Trophoblast cell (in vitro differentiated cells and primary cell): ENCODE data around the gene PAFAH2.

Experiments
- DNase-seq, 2 donors: peaks; one replicate each; pipeline ENCODE4 v3.0.0-alpha.2; 2016
- H2AFZ ChIP-seq: 2 replicates; pipeline ENCODE4 v1.6.1; 2013; ENCODE audit warnings: low read length, moderate library complexity, mild to moderate bottlenecking; ENCODE audit not compliant: insufficient read depth, poor library complexity
- H2AK5ac ChIP-seq: 2 replicates; pipeline ENCODE4 v1.6.1; 2013; ENCODE audit warnings: mild to moderate bottlenecking, low read length
- H2BK120ac ChIP-seq: 2 replicates; pipeline ENCODE4 v1.6.1; 2013; ENCODE audit warnings: low read length, mild to moderate bottlenecking, moderate library complexity; ENCODE audit not compliant: insufficient read depth, poor library complexity
- H2BK12ac ChIP-seq: 2 replicates; pipeline ENCODE4 v1.6.1; 2013; ENCODE audit warnings: mild to moderate bottlenecking, low read length, moderate library complexity
- H2BK5ac ChIP-seq: 2 replicates; pipeline ENCODE4 v1.6.1; 2013; ENCODE audit warnings: low read length, low read depth, moderate library complexity, mild to moderate bottlenecking; ENCODE audit not compliant: poor library complexity
- H3K14ac ChIP-seq: 2 replicates; pipeline ENCODE4 v1.6.1; 2013; ENCODE audit warnings: mild to moderate bottlenecking, low read length
- H3K18ac ChIP-seq: 2 replicates; pipeline ENCODE4 v1.6.1; 2013; ENCODE audit warnings: mild to moderate bottlenecking, low read length
- H3K23ac ChIP-seq: 2 replicates; pipeline ENCODE4 v1.6.1; 2013; ENCODE audit warnings: low read length
- H3K27ac ChIP-seq: 2 replicates; pipeline ENCODE4 v1.5.1; 2013; ENCODE audit warnings: low read depth, mild to moderate bottlenecking, inconsistent platforms, low read length, moderate library complexity
- H3K27me3 ChIP-seq: 2 replicates; pipeline ENCODE4 v1.6.1; 2013; ENCODE audit warnings: inconsistent platforms, mild to moderate bottlenecking, low read length, moderate library complexity; ENCODE audit not compliant: insufficient read depth
- H3K36me3 ChIP-seq, 2 experiments: 1 replicate in 1 of 2; 2 replicates in 1 of 2; pipeline ENCODE4 v1.6.1; 2013; ENCODE audit warnings: low read length in 2 of 2, mild to moderate bottlenecking in 2 of 2, moderate library complexity in 1 of 2; ENCODE audit not compliant: insufficient read depth in 2 of 2, control insufficient read depth in 1 of 2
- H3K4ac ChIP-seq: 2 replicates; pipeline ENCODE4 v1.6.1; 2013; ENCODE audit warnings: low read depth, mild to moderate bottlenecking, low read length, moderate library complexity
- H3K4me1 ChIP-seq, 2 experiments: 1 replicate in 1 of 2; 2 replicates in 1 of 2; pipeline ENCODE4 v1.6.1; 2013; ENCODE audit warnings: low read length in 2 of 2, mild to moderate bottlenecking in 2 of 2, moderate library complexity in 1 of 2; ENCODE audit not compliant: insufficient read depth in 2 of 2, control insufficient read depth in 1 of 2
- H3K4me2 ChIP-seq: 2 replicates; pipeline ENCODE4 v1.6.1; 2013; ENCODE audit warnings: inconsistent platforms, mild to moderate bottlenecking, low read length, moderate library complexity
- H3K4me3 ChIP-seq: 2 replicates; pipeline ENCODE4 v1.5.1; 2013; ENCODE audit warnings: mild to moderate bottlenecking, low read depth, low read length, inconsistent platforms
- H3K79me1 ChIP-seq: one replicate; pipeline ENCODE4 v1.6.1; 2013; ENCODE audit warnings: low read length
- H3K79me2 ChIP-seq: 2 replicates; pipeline ENCODE4 v1.6.1; 2013; ENCODE audit warnings: low read length, mild to moderate bottlenecking; ENCODE audit not compliant: control insufficient read depth, insufficient read depth, poor library complexity
- H3K9ac ChIP-seq: 2 replicates; pipeline ENCODE4 v1.6.1; 2013; ENCODE audit warnings: mild to moderate bottlenecking, low read length
- H3K9me3 ChIP-seq: 2 replicates; pipeline ENCODE4 v1.6.1; 2013; ENCODE audit warnings: low read depth, mild to moderate bottlenecking, control low read depth, inconsistent platforms, low read length; ENCODE audit not compliant: insufficient read depth
- H4K12ac ChIP-seq: 2 replicates; pipeline ENCODE4 v1.6.1; 2013; ENCODE audit warnings: low read depth, mild to moderate bottlenecking, low read length, moderate library complexity
- H4K8ac ChIP-seq: 2 replicates; pipeline ENCODE4 v1.6.1; 2013; ENCODE audit warnings: low read depth, mild to moderate bottlenecking, low read length, moderate library complexity
- H4K91ac ChIP-seq: one replicate; pipeline ENCODE4 v1.6.1; 2013; ENCODE audit warnings: low read depth, mild to moderate bottlenecking, low read length, moderate library complexity
- WGBS: extraction: QIAGEN DNeasy Blood & Tissue Kit; methylation state at CpG from one replicate; pipeline ENCODE4 v1.1.7; 2013; ENCODE audit warnings: missing lambda C conversion rate; ENCODE audit not compliant: insufficient read length, insufficient coverage; ENCODE audit errors: extremely low coverage; 5-methylcytosine and 5-hydroxymethylcytosine counted together

PAFAH2 gene

GRCh38 chr1:26009796-26010447 is 12.1 kb upstream of the PAFAH2 start:
- H3K27me3 ChIP-seq = no peaks in the 10 kb centered on the region
- no peak overlapping the region for H3K9ac ChIP-seq
- H2BK5ac ChIP-seq = no peak overlapping the region
- H3K79me2 ChIP-seq = no peaks in the 10 kb centered on the region
- no peak overlapping the region for H3K23ac ChIP-seq
- no peak overlapping the region for H3K18ac ChIP-seq
- no peak overlapping the region for H4K8ac ChIP-seq
- H2BK120ac ChIP-seq = no peak overlapping the region
- no peak overlapping the region for H2AK5ac ChIP-seq
- no peaks in the 10 kb centered on the region for H3K9me3 ChIP-seq
- peaks cover 0 to 2% of the 10 kb centered on the region in 2 experiments for H3K4me1 ChIP-seq
- H3K79me1 ChIP-seq = no peaks in the 10 kb centered on the region
- no peak overlapping the region for H4K91ac ChIP-seq
- no peak overlapping the region for H2AFZ ChIP-seq
- H3K4me3 ChIP-seq = no peak overlapping the region
- H3K14ac ChIP-seq = no peak overlapping the region
- no peak overlapping the region for H3K4ac ChIP-seq
- no peak overlapping the region for H3K27ac ChIP-seq
- no CpG with 5 or more reads among the region's 6 CpGs for WGBS
- peak; percentile 56 to 69 for DNase-seq
- H3K4me2 ChIP-seq = no peak overlapping the region
- H2BK12ac ChIP-seq = no peak overlapping the region
- H3K36me3 ChIP-seq = no peaks in the 10 kb centered on the region
- H4K12ac ChIP-seq = peak overlapping the region; percentile 23

- no peaks in the 10 kb centered on the region for H3K9me3 ChIP-seq
- no peak overlapping the region for H3K9ac ChIP-seq
- no peak overlapping the region for H3K14ac ChIP-seq
- H2AFZ ChIP-seq = no peak overlapping the region
- no peaks in the 10 kb centered on the region for H3K79me2 ChIP-seq
- no peak overlapping the region for H3K4me2 ChIP-seq
- H3K27me3 ChIP-seq = no peaks in the 10 kb centered on the region
- no peak overlapping the region for H3K23ac ChIP-seq
- no peak overlapping the region for H3K18ac ChIP-seq
- no peaks in the 10 kb centered on the region for H3K36me3 ChIP-seq
- no peak overlapping the region for H3K4ac ChIP-seq
- H2BK120ac ChIP-seq = no peak overlapping the region
- H2BK5ac ChIP-seq = no peak overlapping the region
- no peak overlapping the region for H4K91ac ChIP-seq
- no peak overlapping the region for H4K12ac ChIP-seq
- H3K4me3 ChIP-seq = no peak overlapping the region
- H4K8ac ChIP-seq = no peak overlapping the region
- H2BK12ac ChIP-seq = no peak overlapping the region
- H3K4me1 ChIP-seq = peaks cover 0 to 2% of the 10 kb centered on the region in 2 experiments
- no peaks in the 10 kb centered on the region for H3K79me1 ChIP-seq
- H3K27ac ChIP-seq = no peak overlapping the region
- no CpG with 5 or more reads among the region's 16 CpGs for WGBS
- no peak overlapping the region for H2AK5ac ChIP-seq
- DNase-seq = no peak
These were observed 8.8 kb upstream of the PAFAH2 start for GRCh38 chr1:26006710-26007109.

- no peaks in the 10 kb centered on the region for H3K79me1 ChIP-seq
- no peaks in the 10 kb centered on the region for H3K27me3 ChIP-seq
- peaks cover 0 to 2% of the 10 kb centered on the region in 2 experiments for H3K4me1 ChIP-seq
- H3K18ac ChIP-seq = no peak overlapping the region
- H2AFZ ChIP-seq = no peak overlapping the region
- H3K4ac ChIP-seq = no peak overlapping the region
- no peak overlapping the region for H4K8ac ChIP-seq
- H3K14ac ChIP-seq = no peak overlapping the region
- H2BK120ac ChIP-seq = no peak overlapping the region
- H3K36me3 ChIP-seq = no peaks in the 10 kb centered on the region
- H3K23ac ChIP-seq = no peak overlapping the region
- H2BK12ac ChIP-seq = no peak overlapping the region
- H3K9me3 ChIP-seq = no peaks in the 10 kb centered on the region
- DNase-seq = no peak
- H3K27ac ChIP-seq = no peak overlapping the region
- H4K12ac ChIP-seq = no peak overlapping the region
- no peak overlapping the region for H2BK5ac ChIP-seq
- H3K4me2 ChIP-seq = no peak overlapping the region
- no peaks in the 10 kb centered on the region for H3K79me2 ChIP-seq
- no peak overlapping the region for H3K9ac ChIP-seq
- H4K91ac ChIP-seq = no peak overlapping the region
- no peak overlapping the region for H3K4me3 ChIP-seq
- WGBS = no CpG with 5 or more reads among the region's 4 CpGs
- H2AK5ac ChIP-seq = no peak overlapping the region
These were observed 7.7 kb upstream of the PAFAH2 start for GRCh38 chr1:26005434-26006105.

- Histone ChIP-seq H2BK12ac (no peak overlapping the region), H3K4me2 (no peak overlapping the region), H2BK120ac (no peak overlapping the region), H3K4me1 (no peaks in the 10 kb centered on the region), H3K23ac (no peak overlapping the region), H3K4me3 (no peak overlapping the region), H3K18ac (no peak overlapping the region), H2AK5ac (no peak overlapping the region), H2BK5ac (no peak overlapping the region), H3K14ac (no peak overlapping the region), H3K36me3 (no peaks in the 10 kb centered on the region), H3K9ac (no peak overlapping the region), H3K27ac (no peak overlapping the region), H3K27me3 (no peaks in the 10 kb centered on the region), H3K79me2 (no peaks in the 10 kb centered on the region), H4K8ac (no peak overlapping the region), H4K91ac (no peak overlapping the region), H4K12ac (no peak overlapping the region), H2AFZ (no peak overlapping the region), H3K4ac (no peak overlapping the region), H3K79me1 (no peaks in the 10 kb centered on the region), H3K9me3 (no peaks in the 10 kb centered on the region)
- WGBS = no CpG with 5 or more reads among the region's 2 CpGs
- DNase-seq = no peak
These were observed 5.9 kb upstream of the PAFAH2 start for GRCh38 chr1:26003756-26004155.
